Measurements from ENCODE around the gene RPAIN.

The RPAIN gene

GRCh38 chr17:5419959-5420653 lies at the start of gene RPAIN:
Gene RPAIN, plus strand, starts transcription at chr17:5420182. Its CDS starts 29 bp downstream, at chr17:5420211.
- no peak for TF ChIP-seq CTCF (conservative IDR thresholded peaks at IDR 0.05; ENCODE audit: low read depth, low read length)
- H3K4me3 ChIP-seq (ENCODE audit: low read length): peak within 1 kb of the TSS; percentile 92
- DNase-seq (ENCODE audit: low read depth): peak; percentile 67

- H3K4me3 ChIP-seq (ENCODE audit: low read length): no peak overlapping the region
- no peak for DNase-seq (ENCODE audit: low read depth)
- TF ChIP-seq CTCF (conservative IDR thresholded peaks at IDR 0.05; ENCODE audit: low read depth, low read length): no peak
Measured at GRCh38 chr17:5370411-5370810, 49.6 kb upstream of the RPAIN start.

- no peak overlapping the region for H3K4me3 ChIP-seq (ENCODE audit: low read length)
- TF ChIP-seq CTCF (conservative IDR thresholded peaks at IDR 0.05; ENCODE audit: low read depth, low read length): no peak
- DNase-seq (ENCODE audit: low read depth): no peak
Measured at GRCh38 chr17:5373112-5373511, 46.9 kb upstream of the RPAIN start.

GRCh38 chr17:5378566-5379207 lies 41.3 kb upstream of the RPAIN start:
- no peak for TF ChIP-seq CTCF (conservative IDR thresholded peaks at IDR 0.05; ENCODE audit: low read depth, low read length)
- no peak overlapping the region for H3K4me3 ChIP-seq (ENCODE audit: low read length)
- no peak for DNase-seq (ENCODE audit: low read depth)

- no peak overlapping the region for H3K4me3 ChIP-seq (ENCODE audit: low read length)
- DNase-seq (ENCODE audit: low read depth): no peak
- no peak for TF ChIP-seq CTCF (conservative IDR thresholded peaks at IDR 0.05; ENCODE audit: low read depth, low read length)
Measured at GRCh38 chr17:5379351-5380107, 40.5 kb upstream of the RPAIN start.

- TF ChIP-seq CTCF (conservative IDR thresholded peaks at IDR 0.05; ENCODE audit: low read depth, low read length): no peak
- DNase-seq (ENCODE audit: low read depth): no peak
- H3K4me3 ChIP-seq (ENCODE audit: low read length): no peak overlapping the region
Measured at GRCh38 chr17:5380491-5381135, 39.4 kb upstream of the RPAIN start.

All from retinal pigment epithelial cell (primary cell).